Measurements from ENCODE around the gene TSC22D1.

- TF ChIP-seq YY1 (IDR thresholded peaks at IDR 0.05) (no peak), CTCF (IDR thresholded peaks at IDR 0.05; ENCODE audit: low read depth, low read length, missing input control) (no peak), RAD21 (IDR thresholded peaks at IDR 0.05) (no peak)
Measured at GRCh38 chr13:44516771-44517170, 59.4 kb downstream of the TSC22D1 start.
